Gastroesophageal sphincter (tissue), 4 donors: ENCODE measurements around the gene SUPT5H. TPM values are rescaled to one million over a fixed set of nuclear protein-coding genes. Genes with fewer than 3 reads are reported as not detected.

ENCODE experiments used
- ATAC-seq: fragments of 150-250 bp; one replicate; pipeline ENCODE4 v1.9.1; 2016; ENCODE audit warnings: mild to moderate bottlenecking, moderate library complexity
- H3K27ac ChIP-seq, 4 donors: fragments of 200-600 bp; sonication (generic) in 3 of 4; 1 replicate in 3 of 4; 2 replicates in 1 of 4; pipeline ENCODE4 v1.5.1; 2016 to 2019
- H3K27me3 ChIP-seq: fragments of 200-600 bp; sonication (generic); one replicate; pipeline ENCODE4 v1.5.1; 2019
- H3K36me3 ChIP-seq, 2 donors: fragments of 200-600 bp; sonication (generic); one replicate each; pipeline ENCODE4 v1.5.1; 2019; ENCODE audit warnings: control low read depth in 1 of 2
- H3K4me1 ChIP-seq, 3 donors: fragments of 200-600 bp; sonication (generic); 1 replicate in 2 of 3; 2 replicates in 1 of 3; pipeline ENCODE4 v1.5.1; 2016 to 2019; ENCODE audit warnings: control low read depth in 2 of 3
- H3K4me3 ChIP-seq, 2 donors: fragments of 200-600 bp; sonication (generic); one replicate each; pipeline ENCODE4 v1.5.1; 2019; ENCODE audit warnings: mild to moderate bottlenecking in 1 of 2, moderate library complexity in 1 of 2
- H3K9me3 ChIP-seq, 3 donors: fragments of 200-600 bp; sonication (generic); one replicate each; pipeline ENCODE4 v1.5.1; 2017 to 2019; ENCODE audit warnings: control low read depth in 2 of 3
- CTCF ChIP-seq, 4 experiments: fragments of 200-600 bp in 2 of 4; fragments of 450-650 bp in 2 of 4; sonication (generic) in 1 of 4; IDR thresholded peaks; one replicate each; pipeline ENCODE4 v1.5.1; 2017 to 2019; ENCODE audit warnings: antibody characterized with exemption in 4 of 4, mild to moderate bottlenecking in 2 of 4, moderate library complexity in 2 of 4
- EP300 ChIP-seq: sonication (generic); formaldehyde crosslinking; IDR thresholded peaks from one replicate; pipeline ENCODE4 v1.6.1; 2017; ENCODE audit warnings: antibody characterized with exemption, mild to moderate bottlenecking
- POLR2A ChIP-seq, 2 donors: fragments of 450-650 bp; IDR thresholded peaks; one replicate each; pipeline ENCODE4 v1.6.1; 2017; ENCODE audit warnings: antibody characterized with exemption in 2 of 2, mild to moderate bottlenecking in 2 of 2, moderate library complexity in 1 of 2
- POLR2AphosphoS5 ChIP-seq: sonication (generic); formaldehyde crosslinking; IDR thresholded peaks from one replicate; pipeline ENCODE4 v1.6.1; 2017; ENCODE audit warnings: antibody characterized with exemption
- WGBS, 2 donors: methylation state at CpG; one replicate each; pipeline ENCODE4 v1.1.5; 2018; ENCODE audit warnings: low coverage in 1 of 2; 5-methylcytosine and 5-hydroxymethylcytosine counted together
- total RNA-seq, 4 donors: library from RNA; depleted of rRNA; stranded (reverse); fragments of >200 nt; gene quantifications; one replicate each; pipeline ENCODE4 v1.1.0, GENCODE V29; 2016

The SUPT5H gene
- total RNA-seq, 4 donors from 2014 or later: 71.5 to 99.1 (median 87.0) TPM

GRCh38 chr19:39470724-39471339, 25.4 kb downstream of the SUPT5H start:
- ATAC-seq: no peak
- 88% methylated on average over 3 of the region's 7 CpGs; no CpG with 5 or more reads in 1 of the 2 donors for WGBS, 2 donors
- Histone ChIP-seq H3K4me3 (no peak overlapping the region), H3K9me3 (no peaks in the 10 kb centered on the region), H3K36me3 (peaks cover 0 to 100% of the 10 kb centered on the region in 2 donors), H3K4me1 (no peaks in the 10 kb centered on the region), H3K27ac (no peak overlapping the region), H3K27me3 (no peaks in the 10 kb centered on the region)
- TF ChIP-seq POLR2A (IDR thresholded peaks at IDR 0.05) (no peak), EP300 (no peak), POLR2AphosphoS5 (no peak), CTCF (IDR thresholded peaks at IDR 0.05) (no peak)

- Histone ChIP-seq H3K36me3 (peaks cover 0 to 100% of the 10 kb centered on the region in 2 donors), H3K4me1 (no peaks in the 10 kb centered on the region), H3K4me3 (no peak overlapping the region), H3K27ac (no peak overlapping the region), H3K27me3 (no peaks in the 10 kb centered on the region), H3K9me3 (no peaks in the 10 kb centered on the region)
- ATAC-seq: no peak
- TF ChIP-seq POLR2A (IDR thresholded peaks at IDR 0.05): no peak
- TF ChIP-seq EP300: no peak
- TF ChIP-seq POLR2AphosphoS5: no peak
- no peak for TF ChIP-seq CTCF (IDR thresholded peaks at IDR 0.05)
- WGBS, 2 donors: 81 to 85% methylated on average over 2 to 3 of the region's 8 CpGs
Measured at GRCh38 chr19:39471756-39472536, 26.6 kb downstream of the SUPT5H start.

- TF ChIP-seq POLR2A (IDR thresholded peaks at IDR 0.05) (no peak), POLR2AphosphoS5 (no peak), EP300 (no peak), CTCF (IDR thresholded peaks at IDR 0.05) (no peak)
- Histone ChIP-seq H3K4me3 (no peak overlapping the region), H3K4me1 (no peaks in the 10 kb centered on the region), H3K27ac (no peak overlapping the region), H3K27me3 (no peaks in the 10 kb centered on the region), H3K9me3 (no peaks in the 10 kb centered on the region), H3K36me3 (peaks cover 0 to 92% of the 10 kb centered on the region in 2 donors)
- ATAC-seq: no peak
- WGBS, 2 donors: 83% methylated on average over 1 of the region's 32 CpGs; no CpG with 5 or more reads in 1 of the 2 donors
Measured at GRCh38 chr19:39472746-39473442, 27.5 kb downstream of the SUPT5H start.

- TF ChIP-seq POLR2AphosphoS5 (no peak), CTCF (IDR thresholded peaks at IDR 0.05) (no peak), EP300 (no peak), POLR2A (IDR thresholded peaks at IDR 0.05) (no peak)
- Histone ChIP-seq H3K36me3 (peaks cover 0 to 85% of the 10 kb centered on the region in 2 donors), H3K4me3 (no peak overlapping the region), H3K9me3 (no peaks in the 10 kb centered on the region), H3K27ac (no peak overlapping the region), H3K27me3 (no peaks in the 10 kb centered on the region), H3K4me1 (no peaks in the 10 kb centered on the region)
- 71 to 100% methylated on average over 1 to 3 of the region's 11 CpGs for WGBS, 2 donors
- no peak for ATAC-seq
Measured at GRCh38 chr19:39473443-39473960, 28.1 kb downstream of the SUPT5H start.
